CD14-positive monocyte (primary cell): Measurements from ENCODE around the gene COL24A1. TPM values are rescaled to one million over a fixed set of nuclear protein-coding genes. Genes with fewer than 3 reads are reported as not detected.

Source experiments
- DNase-seq, 3 donors: peaks; one replicate each; pipeline ENCODE4 v3.0.0-alpha.2; 2011 to 2022
- H2AFZ ChIP-seq: 2 replicates; pipeline ENCODE4 v1.6.0; 2012; ENCODE audit warnings: mild to moderate bottlenecking, low read depth, low read length, inconsistent platforms; ENCODE audit not compliant: insufficient read depth, poor library complexity, severe bottlenecking
- H3K27ac ChIP-seq, 2 donors: 1 replicate in 1 of 2; 2 replicates in 1 of 2; pipeline ENCODE4 v1.5.1; 2012 to 2013; ENCODE audit warnings: low read length in 2 of 2, control low read depth in 1 of 2, inconsistent platforms in 1 of 2, low read depth in 1 of 2, mild to moderate bottlenecking in 1 of 2
- H3K27me3 ChIP-seq, 2 donors: one replicate each; pipeline versions ENCODE4 v1.6.0 to v1.6.1; 2011 to 2013; ENCODE audit warnings: low read length in 2 of 2; ENCODE audit not compliant: control insufficient read depth in 2 of 2, insufficient read depth in 2 of 2
- H3K36me3 ChIP-seq, 2 donors: replicated peaks in 1 of 2; 1 replicate in 1 of 2; 2 replicates in 1 of 2; pipeline versions ENCODE4 v1.5.1 to v1.6.1; 2012 to 2013; ENCODE audit warnings: low read length in 2 of 2, control low read depth in 1 of 2, inconsistent platforms in 1 of 2, mild to moderate bottlenecking in 1 of 2; ENCODE audit not compliant: insufficient read depth in 2 of 2, control insufficient read depth in 1 of 2
- H3K4me1 ChIP-seq, 2 donors: 1 replicate in 1 of 2; 2 replicates in 1 of 2; pipeline versions ENCODE4 v1.5.1 to v1.6.1; 2012 to 2013; ENCODE audit warnings: low read length in 2 of 2, control low read depth in 1 of 2, inconsistent platforms in 1 of 2, mild to moderate bottlenecking in 1 of 2, moderate library complexity in 1 of 2; ENCODE audit not compliant: insufficient read depth in 2 of 2, control insufficient read depth in 1 of 2
- H3K4me2 ChIP-seq: replicated peaks from 2 replicates; pipeline ENCODE3; 2012; ENCODE audit warnings: low read length, moderate library complexity, mild to moderate bottlenecking; ENCODE audit not compliant: poor library complexity, severe bottlenecking; ENCODE audit errors: extremely low read depth
- H3K4me3 ChIP-seq, 3 experiments: fragments of 200-600 bp in 1 of 3; sonication (generic) in 1 of 3; replicated peaks in 1 of 3; 1 replicate in 2 of 3; 2 replicates in 1 of 3; pipeline ENCODE4 v1.5.1; 2011 to 2013; ENCODE audit warnings: low read length in 3 of 3, mild to moderate bottlenecking in 3 of 3, control low read depth in 2 of 3, low read depth in 2 of 3, inconsistent platforms in 1 of 3, moderate library complexity in 1 of 3
- H3K79me2 ChIP-seq: 2 replicates; pipeline ENCODE4 v1.6.0; 2012; ENCODE audit warnings: mild to moderate bottlenecking, control low read depth, inconsistent platforms, low read length, moderate library complexity; ENCODE audit not compliant: insufficient read depth
- H3K9ac ChIP-seq: 2 replicates; pipeline ENCODE4 v1.6.0; 2017; ENCODE audit warnings: low read length, mild to moderate bottlenecking; ENCODE audit not compliant: insufficient read depth, poor library complexity, severe bottlenecking
- H3K9me3 ChIP-seq, 2 donors: replicated peaks in 1 of 2; 1 replicate in 1 of 2; 2 replicates in 1 of 2; pipeline versions ENCODE4 v1.5.1 to v1.6.1; 2012 to 2013; ENCODE audit warnings: low read length in 2 of 2, control low read depth in 1 of 2; ENCODE audit not compliant: control insufficient read depth in 1 of 2, insufficient read depth in 1 of 2
- H4K20me1 ChIP-seq: 2 replicates; pipeline ENCODE4 v1.6.0; 2012; ENCODE audit warnings: mild to moderate bottlenecking, low read length, control low read depth, moderate library complexity; ENCODE audit not compliant: insufficient read depth
- H3K27ac Mint-ChIP-seq, 7 donors: one replicate each; pipeline ENCODE4 v1.8.0; 2020; ENCODE audit warnings: mild to moderate bottlenecking in 7 of 7, mixed read lengths in 7 of 7, moderate library complexity in 6 of 7, inconsistent platforms in 2 of 7
- H3K27me3 Mint-ChIP-seq, 3 donors: one replicate each; pipeline ENCODE4 v1.8.0; 2021 to 2022; ENCODE audit warnings: low read depth in 3 of 3, mild to moderate bottlenecking in 3 of 3, mixed read lengths in 3 of 3, moderate library complexity in 3 of 3, inconsistent platforms in 1 of 3
- H3K36me3 Mint-ChIP-seq, 2 donors: one replicate each; pipeline ENCODE4 v1.8.0; 2020; ENCODE audit warnings: mixed read lengths in 2 of 2, inconsistent platforms in 1 of 2, mild to moderate bottlenecking in 1 of 2
- H3K4me1 Mint-ChIP-seq: one replicate; pipeline ENCODE4 v1.8.0; 2020; ENCODE audit warnings: mild to moderate bottlenecking, mixed read lengths
- H3K4me3 Mint-ChIP-seq, 2 donors: one replicate each; pipeline ENCODE4 v1.8.0; 2020; ENCODE audit warnings: mild to moderate bottlenecking in 2 of 2, mixed read lengths in 2 of 2, moderate library complexity in 1 of 2
- H3K9me3 Mint-ChIP-seq, 7 donors: one replicate each; pipeline ENCODE4 v1.8.0; 2020 to 2022; ENCODE audit warnings: mixed read lengths in 7 of 7, mild to moderate bottlenecking in 6 of 7, moderate library complexity in 6 of 7, inconsistent platforms in 2 of 7
- WGBS: methylation state at CpG from one replicate; pipeline ENCODE4 v1.1.5; 2013; ENCODE audit warnings: missing lambda C conversion rate; ENCODE audit not compliant: insufficient coverage; 5-methylcytosine and 5-hydroxymethylcytosine counted together
- intact Hi-C, 2 donors: fragments of 100-400 bp; cut with micrococcal nuclease; formaldehyde crosslinking; loops; one replicate each; pipeline versions ENCODE4 v1.15.0 to v1.15.1; 2023
- polyA plus RNA-seq, 3 donors: library from polyadenylated mRNA; depleted of rRNA in 1 of 3; unstranded in 2 of 3; stranded (reverse) in 1 of 3; fragments of 300-500 nt in 2 of 3; fragments of >200 nt in 1 of 3; fragmentation: Illumina TruSeq in 2 of 3; gene quantifications; 1 replicate in 2 of 3; 2 replicates in 1 of 3; pipeline ENCODE4 v1.2.3, GENCODE V29; 2012 to 2021
- TF ChIP-seq, protein P1 (sequence below): fragments of 200-600 bp; IDR thresholded peaks from one replicate; pipeline ENCODE4 v1.8.0; 2022; ENCODE audit warnings: antibody characterized with exemption, mild to moderate bottlenecking

The COL24A1 gene
- polyA plus RNA-seq, 3 donors, result 0.05 to 0.13 TPM; not detected in 1

DNA sequence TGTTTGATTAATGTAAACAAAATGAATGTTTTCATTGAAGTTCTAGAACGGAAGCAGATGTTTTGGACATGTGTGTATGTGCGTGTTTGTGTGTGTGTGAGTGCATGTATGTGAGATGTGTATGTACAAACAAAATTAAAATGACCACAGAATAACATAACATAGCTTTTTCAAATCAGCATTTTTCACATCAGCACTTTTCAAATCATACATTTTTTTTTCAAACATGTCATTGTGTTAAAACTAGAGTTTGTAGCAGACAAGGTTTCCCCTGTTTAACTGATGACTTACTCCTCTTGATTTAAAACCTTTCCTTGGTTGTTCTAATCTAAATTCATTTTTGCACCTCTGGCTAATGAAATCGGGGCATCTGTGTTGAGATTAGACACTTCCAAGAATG, 412.8 kb downstream of the COL24A1 start:
- Mint-ChIP-seq H3K36me3 (peaks cover 2 to 3% of the 10 kb centered on the region in 2 donors), H3K4me1 (no peaks in the 10 kb centered on the region), H3K27me3 (no peaks in the 10 kb centered on the region), H3K9me3 (peaks cover 0 to 3% (median 0%) of the 10 kb centered on the region in 7 donors), H3K27ac (no peak overlapping the region), H3K4me3 (no peak overlapping the region)
- no peak overlapping the region for H3K4me2 ChIP-seq
- H4K20me1 ChIP-seq, result no peaks in the 10 kb centered on the region
- no peaks in the 10 kb centered on the region for H3K36me3 ChIP-seq
- H3K9me3 ChIP-seq, result no peaks in the 10 kb centered on the region
- no peak overlapping the region for H2AFZ ChIP-seq
- no peaks in the 10 kb centered on the region for H3K27me3 ChIP-seq
- TF ChIP-seq, protein P1, sequence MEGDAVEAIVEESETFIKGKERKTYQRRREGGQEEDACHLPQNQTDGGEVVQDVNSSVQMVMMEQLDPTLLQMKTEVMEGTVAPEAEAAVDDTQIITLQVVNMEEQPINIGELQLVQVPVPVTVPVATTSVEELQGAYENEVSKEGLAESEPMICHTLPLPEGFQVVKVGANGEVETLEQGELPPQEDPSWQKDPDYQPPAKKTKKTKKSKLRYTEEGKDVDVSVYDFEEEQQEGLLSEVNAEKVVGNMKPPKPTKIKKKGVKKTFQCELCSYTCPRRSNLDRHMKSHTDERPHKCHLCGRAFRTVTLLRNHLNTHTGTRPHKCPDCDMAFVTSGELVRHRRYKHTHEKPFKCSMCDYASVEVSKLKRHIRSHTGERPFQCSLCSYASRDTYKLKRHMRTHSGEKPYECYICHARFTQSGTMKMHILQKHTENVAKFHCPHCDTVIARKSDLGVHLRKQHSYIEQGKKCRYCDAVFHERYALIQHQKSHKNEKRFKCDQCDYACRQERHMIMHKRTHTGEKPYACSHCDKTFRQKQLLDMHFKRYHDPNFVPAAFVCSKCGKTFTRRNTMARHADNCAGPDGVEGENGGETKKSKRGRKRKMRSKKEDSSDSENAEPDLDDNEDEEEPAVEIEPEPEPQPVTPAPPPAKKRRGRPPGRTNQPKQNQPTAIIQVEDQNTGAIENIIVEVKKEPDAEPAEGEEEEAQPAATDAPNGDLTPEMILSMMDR, result no peak
- no peak overlapping the region for H3K9ac ChIP-seq
- H3K27ac ChIP-seq, result no peak overlapping the region
- H3K4me1 ChIP-seq, result no peaks in the 10 kb centered on the region
- H3K79me2 ChIP-seq, result no peaks in the 10 kb centered on the region
- H3K4me3 ChIP-seq, result no peak overlapping the region
- DNase-seq, result no peak
- WGBS, result no CpG with 5 or more reads among the region's 3 CpGs
- intact Hi-C loops, result no loop called here

DNA sequence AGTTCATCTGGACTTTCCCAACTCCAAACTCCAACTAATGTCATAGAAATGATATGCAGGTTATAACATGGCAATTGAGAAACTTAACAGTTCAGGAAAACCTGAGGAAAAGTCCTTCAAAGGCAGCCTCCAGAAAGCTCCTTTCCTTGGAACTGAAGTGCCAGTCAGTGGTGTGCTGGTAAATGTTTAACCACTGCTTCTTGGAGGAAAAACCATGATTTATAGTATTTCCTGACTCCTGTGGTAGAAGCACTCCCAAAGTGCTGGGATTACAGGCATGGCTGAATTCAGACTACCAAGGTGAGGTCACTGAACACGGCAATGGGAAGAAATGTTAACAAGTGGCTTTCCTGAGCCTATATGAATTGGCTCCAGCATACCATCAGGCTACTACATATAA, 421.6 kb downstream of the COL24A1 start:
- intact Hi-C loops, result no loop called here
- Histone ChIP-seq H3K27ac (no peak overlapping the region), H3K27me3 (no peaks in the 10 kb centered on the region), H3K79me2 (no peaks in the 10 kb centered on the region), H3K4me2 (no peak overlapping the region), H3K36me3 (no peaks in the 10 kb centered on the region), H2AFZ (no peak overlapping the region), H3K4me3 (no peak overlapping the region), H3K9ac (no peak overlapping the region), H3K4me1 (no peaks in the 10 kb centered on the region), H4K20me1 (no peaks in the 10 kb centered on the region), H3K9me3 (no peaks in the 10 kb centered on the region)
- no peak overlapping the region for H3K27ac Mint-ChIP-seq
- H3K4me1 Mint-ChIP-seq, result no peaks in the 10 kb centered on the region
- TF ChIP-seq, protein P1, result no peak
- H3K4me3 Mint-ChIP-seq, result no peak overlapping the region
- peaks cover 0 to 4% (median 0%) of the 10 kb centered on the region in 7 donors for H3K9me3 Mint-ChIP-seq
- H3K27me3 Mint-ChIP-seq, result no peaks in the 10 kb centered on the region
- DNase-seq, result no peak
- no CpG with 5 or more reads among the region's 1 CpG for WGBS
- H3K36me3 Mint-ChIP-seq, result no peaks in the 10 kb centered on the region
